H9 (cell line): ENCODE results near the gene LMAN1. TPM values are rescaled to one million over a fixed set of nuclear protein-coding genes. Genes with fewer than 3 reads are reported as not detected.

Experiments used
- DNase-seq: peaks from one replicate; pipeline ENCODE4 v3.0.0-alpha.2; 2017
- H2AFZ ChIP-seq: one replicate; pipeline ENCODE4 v1.6.1; 2013; ENCODE audit warnings: mild to moderate bottlenecking, low read length, control low read depth, moderate library complexity
- H2AK5ac ChIP-seq: 2 replicates; pipeline ENCODE4 v1.6.1; 2013; ENCODE audit warnings: low read length, control low read depth, mixed read lengths; ENCODE audit not compliant: insufficient read length
- H2BK120ac ChIP-seq: one replicate; pipeline ENCODE4 v1.6.1; 2013; ENCODE audit warnings: low read depth, mild to moderate bottlenecking, low read length, control low read depth, inconsistent platforms; ENCODE audit not compliant: poor library complexity, severe bottlenecking
- H2BK12ac ChIP-seq: 2 replicates; pipeline ENCODE4 v1.6.1; 2013; ENCODE audit warnings: low read length, control low read depth, mixed read lengths, low read depth; ENCODE audit not compliant: insufficient read length
- H2BK15ac ChIP-seq: 2 replicates; pipeline ENCODE4 v1.6.1; 2013; ENCODE audit warnings: low read depth, low read length, control low read depth
- H2BK20ac ChIP-seq: one replicate; pipeline ENCODE4 v1.6.1; 2013; ENCODE audit warnings: low read depth, mild to moderate bottlenecking, low read length, control low read depth, inconsistent platforms; ENCODE audit not compliant: poor library complexity, severe bottlenecking
- H2BK5ac ChIP-seq: 2 replicates; pipeline ENCODE4 v1.6.1; 2013; ENCODE audit warnings: low read length, control low read depth, mixed read lengths; ENCODE audit not compliant: insufficient read length
- H3K14ac ChIP-seq: 2 replicates; pipeline ENCODE4 v1.6.1; 2013; ENCODE audit warnings: low read length, control low read depth; ENCODE audit not compliant: insufficient read depth
- H3K18ac ChIP-seq: 2 replicates; pipeline ENCODE4 v1.6.1; 2013; ENCODE audit warnings: low read depth, mild to moderate bottlenecking, mixed read lengths, low read length, control low read depth; ENCODE audit not compliant: insufficient read length
- H3K23ac ChIP-seq: 2 replicates; pipeline ENCODE4 v1.6.1; 2013; ENCODE audit warnings: low read length, control low read depth, mixed read lengths, low read depth; ENCODE audit not compliant: insufficient read length
- H3K23me2 ChIP-seq: 2 replicates; pipeline ENCODE4 v1.6.1; 2013; ENCODE audit warnings: low read depth, mild to moderate bottlenecking, mixed read lengths, low read length, control low read depth; ENCODE audit not compliant: insufficient read length, poor library complexity, severe bottlenecking
- H3K27ac ChIP-seq: 2 replicates; pipeline ENCODE4 v1.5.1; 2013; ENCODE audit warnings: low read length, control low read depth, mixed read lengths, low read depth; ENCODE audit not compliant: insufficient read length
- H3K27me3 ChIP-seq: 2 replicates; pipeline ENCODE4 v1.6.1; 2013; ENCODE audit warnings: low read length, control low read depth, inconsistent platforms; ENCODE audit not compliant: insufficient read depth
- H3K4ac ChIP-seq: 2 replicates; pipeline ENCODE4 v1.6.1; 2013; ENCODE audit warnings: low read depth, mild to moderate bottlenecking, control low read depth, inconsistent platforms, low read length, moderate library complexity
- H3K4me1 ChIP-seq: 2 replicates; pipeline ENCODE4 v1.6.1; 2013; ENCODE audit warnings: low read length, control low read depth, inconsistent platforms; ENCODE audit not compliant: insufficient read depth
- H3K4me2 ChIP-seq: 2 replicates; pipeline ENCODE4 v1.6.1; 2013; ENCODE audit warnings: low read length, control low read depth, mixed read lengths; ENCODE audit not compliant: insufficient read length, insufficient read depth
- H3K56ac ChIP-seq: 2 replicates; pipeline ENCODE4 v1.6.1; 2013; ENCODE audit warnings: low read depth, mild to moderate bottlenecking, mixed read lengths, low read length, control low read depth; ENCODE audit not compliant: insufficient read length
- H3K79me1 ChIP-seq: 2 replicates; pipeline ENCODE4 v1.6.1; 2013; ENCODE audit warnings: low read depth, mild to moderate bottlenecking, moderate library complexity, low read length, control low read depth, inconsistent platforms; ENCODE audit not compliant: insufficient read depth, poor library complexity, severe bottlenecking
- H3K79me2 ChIP-seq: 2 replicates; pipeline ENCODE4 v1.6.1; 2013; ENCODE audit warnings: low read length, control low read depth, inconsistent platforms; ENCODE audit not compliant: insufficient read depth
- H3K9ac ChIP-seq: 2 replicates; pipeline ENCODE4 v1.6.1; 2013; ENCODE audit warnings: low read length, control low read depth, mixed read lengths; ENCODE audit not compliant: insufficient read length; ENCODE audit errors: extremely low read depth
- H3K9me3 ChIP-seq: one replicate; pipeline ENCODE4 v1.6.1; 2013; ENCODE audit warnings: low read depth, low read length, inconsistent platforms; ENCODE audit not compliant: control insufficient read depth
- H3T11ph ChIP-seq: one replicate; pipeline ENCODE4 v1.6.1; 2013; ENCODE audit warnings: mild to moderate bottlenecking, low read length, control low read depth, inconsistent platforms
- H4K20me1 ChIP-seq: one replicate; pipeline ENCODE4 v1.6.1; 2013; ENCODE audit not compliant: control insufficient read depth, insufficient read length, insufficient read depth
- H4K5ac ChIP-seq: 2 replicates; pipeline ENCODE4 v1.6.1; 2013; ENCODE audit warnings: low read depth, mild to moderate bottlenecking, mixed read lengths, low read length, control low read depth; ENCODE audit not compliant: insufficient read length
- H4K8ac ChIP-seq: replicated peaks from 2 replicates; pipeline ENCODE4 v1.6.1; 2013; ENCODE audit warnings: low read length, control low read depth, mixed read lengths, low read depth; ENCODE audit not compliant: insufficient read length
- H4K91ac ChIP-seq: 2 replicates; pipeline ENCODE4 v1.6.1; 2013; ENCODE audit warnings: low read depth, mild to moderate bottlenecking, moderate library complexity, mixed read lengths, low read length, control low read depth; ENCODE audit not compliant: insufficient read length
- H3K27ac Mint-ChIP-seq, 3 experiments: 2 replicates in 2 of 3; 3 replicates in 1 of 3; pipeline ENCODE4 v1.8.0; 2020 to 2021; ENCODE audit warnings: mixed read lengths in 3 of 3, mild to moderate bottlenecking in 1 of 3, moderate library complexity in 1 of 3
- H3K27me3 Mint-ChIP-seq: 2 replicates; pipeline ENCODE4 v1.8.0; 2021; ENCODE audit warnings: low read depth, mild to moderate bottlenecking, moderate library complexity, mixed read lengths
- H3K36me3 Mint-ChIP-seq, 3 experiments: 2 replicates in 2 of 3; 3 replicates in 1 of 3; pipeline ENCODE4 v1.8.0; 2020 to 2021; ENCODE audit warnings: low read depth in 3 of 3, mixed read lengths in 3 of 3; ENCODE audit not compliant: insufficient read depth in 1 of 3
- H3K4me1 Mint-ChIP-seq, 2 experiments: 2 replicates each; pipeline ENCODE4 v1.8.0; 2020; ENCODE audit warnings: mixed read lengths in 2 of 2
- H3K4me3 Mint-ChIP-seq, 2 experiments: 2 replicates in 1 of 2; 3 replicates in 1 of 2; pipeline ENCODE4 v1.8.0; 2020 to 2021; ENCODE audit warnings: mild to moderate bottlenecking in 2 of 2, mixed read lengths in 2 of 2, moderate library complexity in 1 of 2
- H3K9me3 Mint-ChIP-seq, 2 experiments: 2 replicates in 1 of 2; 3 replicates in 1 of 2; pipeline ENCODE4 v1.8.0; 2020; ENCODE audit warnings: mild to moderate bottlenecking in 2 of 2, mixed read lengths in 2 of 2, moderate library complexity in 1 of 2
- WGBS: extraction: QIAGEN DNeasy Blood & Tissue Kit; methylation state at CpG from one replicate; pipeline ENCODE4 v1.1.7; 2013; ENCODE audit warnings: missing lambda C conversion rate, low lambda C conversion rate, mixed read lengths; ENCODE audit not compliant: insufficient read length; ENCODE audit errors: extremely low coverage; 5-methylcytosine and 5-hydroxymethylcytosine counted together
- total RNA-seq: library from RNA; stranded (reverse); gene quantifications from 2 replicates; pipeline ENCODE4 v1.2.1, GENCODE V29; 2021
- TF ChIP-seq, protein P1 (sequence below): fragments of 200-600 bp; sonication (generic); conservative IDR thresholded peaks from 3 replicates; pipeline ENCODE4 v1.8.0; 2021; ENCODE audit warnings: antibody characterized with exemption, mild to moderate bottlenecking

Gene LMAN1
- total RNA-seq, 1 experiment from 2014 or later: 63.6 TPM

DNA sequence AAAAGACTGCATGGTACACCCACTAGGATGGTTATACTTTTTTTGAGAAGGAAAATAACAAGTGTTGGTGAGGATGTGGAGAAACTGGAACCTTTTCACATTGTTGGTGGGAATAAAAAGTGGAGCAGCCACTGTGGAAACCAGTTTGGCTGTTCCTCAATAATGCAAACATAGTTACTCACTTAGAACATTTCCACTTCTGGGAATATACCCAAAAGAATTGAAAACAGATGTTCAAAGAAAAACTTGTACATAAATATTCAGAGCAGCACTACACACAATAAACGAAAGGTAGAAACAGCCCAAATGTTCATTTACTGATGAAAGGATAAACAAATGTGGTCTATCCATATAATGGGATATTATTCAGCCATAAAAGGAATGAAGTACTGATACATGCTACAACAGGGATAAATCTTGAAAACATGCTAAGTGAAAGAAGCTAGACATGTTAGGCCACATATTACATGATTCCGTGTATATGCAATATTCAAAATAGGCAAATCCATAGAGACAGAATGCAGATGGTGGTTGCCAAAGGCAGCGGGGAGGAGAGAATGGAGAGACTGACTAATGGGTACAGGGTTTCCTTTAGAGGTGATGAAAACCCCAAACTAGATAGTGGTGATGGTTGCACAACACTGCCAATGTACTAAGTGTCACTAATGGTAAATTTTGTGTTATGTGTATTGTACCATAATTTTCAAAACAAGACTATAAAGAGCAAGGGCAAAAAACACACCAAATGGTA lies 20.9 kb upstream of the LMAN1 start:
- no peak overlapping the region for H4K5ac ChIP-seq
- H4K91ac ChIP-seq: no peak overlapping the region
- no peak overlapping the region for H2AK5ac ChIP-seq
- no peaks in the 10 kb centered on the region for H3K79me2 ChIP-seq
- H3K4ac ChIP-seq: no peak overlapping the region
- no peak overlapping the region for H3K56ac ChIP-seq
- no peaks in the 10 kb centered on the region for H3K23me2 ChIP-seq
- TF ChIP-seq, protein P1, sequence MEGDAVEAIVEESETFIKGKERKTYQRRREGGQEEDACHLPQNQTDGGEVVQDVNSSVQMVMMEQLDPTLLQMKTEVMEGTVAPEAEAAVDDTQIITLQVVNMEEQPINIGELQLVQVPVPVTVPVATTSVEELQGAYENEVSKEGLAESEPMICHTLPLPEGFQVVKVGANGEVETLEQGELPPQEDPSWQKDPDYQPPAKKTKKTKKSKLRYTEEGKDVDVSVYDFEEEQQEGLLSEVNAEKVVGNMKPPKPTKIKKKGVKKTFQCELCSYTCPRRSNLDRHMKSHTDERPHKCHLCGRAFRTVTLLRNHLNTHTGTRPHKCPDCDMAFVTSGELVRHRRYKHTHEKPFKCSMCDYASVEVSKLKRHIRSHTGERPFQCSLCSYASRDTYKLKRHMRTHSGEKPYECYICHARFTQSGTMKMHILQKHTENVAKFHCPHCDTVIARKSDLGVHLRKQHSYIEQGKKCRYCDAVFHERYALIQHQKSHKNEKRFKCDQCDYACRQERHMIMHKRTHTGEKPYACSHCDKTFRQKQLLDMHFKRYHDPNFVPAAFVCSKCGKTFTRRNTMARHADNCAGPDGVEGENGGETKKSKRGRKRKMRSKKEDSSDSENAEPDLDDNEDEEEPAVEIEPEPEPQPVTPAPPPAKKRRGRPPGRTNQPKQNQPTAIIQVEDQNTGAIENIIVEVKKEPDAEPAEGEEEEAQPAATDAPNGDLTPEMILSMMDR: no peak
- H3K27ac ChIP-seq: no peak overlapping the region
- H2AFZ ChIP-seq: no peak overlapping the region
- no peak overlapping the region for H3K4me2 ChIP-seq
- no peak overlapping the region for H2BK15ac ChIP-seq
- no peaks in the 10 kb centered on the region for H3K79me1 ChIP-seq
- H4K8ac ChIP-seq: no peak overlapping the region
- DNase-seq: no peak
- H4K20me1 ChIP-seq: no peaks in the 10 kb centered on the region
- no peak overlapping the region for H2BK5ac ChIP-seq
- peaks cover 4% of the 10 kb centered on the region for H3K4me1 ChIP-seq
- no CpG with 5 or more reads among the region's 3 CpGs for WGBS
- no peak overlapping the region for H3T11ph ChIP-seq
- H3K9me3 Mint-ChIP-seq: no peaks in the 10 kb centered on the region; a peak in 2 of 5 replicates
- no peak overlapping the region for H2BK120ac ChIP-seq
- H3K27ac Mint-ChIP-seq: no peak overlapping the region
- H3K9ac ChIP-seq: no peak overlapping the region
- peaks cover 12 to 33% of the 10 kb centered on the region in 2 experiments for H3K4me1 Mint-ChIP-seq
- no peak overlapping the region for H3K23ac ChIP-seq
- H3K4me3 Mint-ChIP-seq: no peak overlapping the region
- H3K9me3 ChIP-seq: no peaks in the 10 kb centered on the region
- no peak overlapping the region for H2BK12ac ChIP-seq
- H2BK20ac ChIP-seq: no peak overlapping the region
- no peaks in the 10 kb centered on the region for H3K36me3 Mint-ChIP-seq
- peaks cover 42% of the 10 kb centered on the region for H3K27me3 Mint-ChIP-seq
- no peak overlapping the region for H3K14ac ChIP-seq
- H3K18ac ChIP-seq: no peak overlapping the region
- no peaks in the 10 kb centered on the region for H3K27me3 ChIP-seq
